K562 (cell line): ENCODE measurements around the gene CD93.

Source experiments
- HDAC2 ChIP-seq: fragments of 450-650 bp; IDR thresholded peaks from 2 replicates; pipeline ENCODE4 v1.6.1; 2016; ENCODE audit warnings: mild to moderate bottlenecking
- ZNF280A ChIP-seq: fragments of 450-650 bp; IDR thresholded peaks from 2 replicates; pipeline ENCODE4 v1.6.1; 2018; ENCODE audit warnings: mild to moderate bottlenecking, low read depth; ENCODE audit not compliant: partially characterized antibody
- ZNF551 ChIP-seq: fragments of 250-450 bp; sonication (Bioruptor Pico); IDR thresholded peaks from 2 replicates; pipeline ENCODE4 v1.5.0; 2021; ENCODE audit warnings: mild to moderate bottlenecking, moderate library complexity

GRCh38 chr20:23120936-23121750, 35.0 kb upstream of the CD93 start:
- TF ChIP-seq HDAC2 (no peak), ZNF551 (CRISPR knock-in tag) (no peak), ZNF280A (no peak)
